DMS 273 treated with DMSO at 0.1 percent for 48 hours (cell line): Measurements from ENCODE around the gene FLT3.
"Not testable (repeated sequence)": the region's sequence is repeated elsewhere in the genome, so short reads cannot be mapped to it uniquely, and the experiment has no call there.

Source experiments
- DNase-seq: peaks from one replicate; lab custom pipeline; 2025; lab: John Stamatoyannopoulos, UW

Gene FLT3

DNA sequence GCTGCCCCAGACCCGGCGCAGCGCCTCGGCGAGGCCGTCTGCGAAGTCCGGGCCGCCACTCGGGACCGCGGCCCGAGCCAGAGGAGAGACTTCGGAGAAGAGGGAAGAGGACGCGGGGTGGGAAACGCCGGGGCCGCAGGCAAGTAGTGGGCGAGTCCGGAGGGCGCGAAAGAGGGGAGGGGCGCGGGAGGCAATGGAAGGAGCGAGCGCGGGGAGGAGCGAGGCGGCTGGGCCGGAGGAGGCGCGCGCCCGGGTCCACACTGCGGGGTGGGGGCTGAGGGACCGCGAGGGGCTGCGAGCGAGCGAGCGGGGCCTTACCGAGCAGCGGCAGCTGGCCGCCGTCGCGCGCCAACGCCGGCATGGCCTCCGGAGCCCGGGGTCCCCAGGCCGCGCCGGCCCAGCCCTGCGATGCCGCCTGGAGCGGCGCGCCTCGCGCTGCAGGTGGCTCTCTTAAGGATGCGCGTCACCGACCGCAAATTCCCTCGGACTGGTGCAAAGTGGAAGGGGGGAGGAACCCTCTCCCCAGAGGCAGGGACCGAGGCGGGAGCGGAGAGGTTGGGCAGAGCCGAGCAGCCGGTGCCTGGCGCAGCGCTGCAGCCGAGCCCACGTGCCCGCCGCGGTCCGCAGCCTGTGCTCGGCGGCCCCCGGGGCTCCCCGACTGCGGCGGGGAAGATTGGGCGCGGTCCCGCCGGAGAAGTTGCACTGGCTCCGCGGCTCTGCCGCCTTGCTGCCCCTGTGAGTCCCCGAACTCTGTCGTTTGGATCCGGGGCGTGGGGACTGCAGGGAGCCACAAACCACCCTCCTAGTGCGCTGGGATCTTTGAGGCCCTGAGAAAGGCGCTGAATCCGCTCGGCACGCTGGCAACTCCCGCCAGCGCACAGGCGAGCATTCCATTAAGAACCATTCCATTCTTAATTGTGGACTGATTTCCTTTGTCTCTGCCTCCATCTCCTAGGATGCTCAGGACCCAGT is at the start of gene FLT3:
FLT3 (minus strand) TSS at position 427 of the 972 bp plus-strand sequence; CDS start at position 361, 66 bp downstream.
- peak; percentile 3 for DNase-seq

DNA sequence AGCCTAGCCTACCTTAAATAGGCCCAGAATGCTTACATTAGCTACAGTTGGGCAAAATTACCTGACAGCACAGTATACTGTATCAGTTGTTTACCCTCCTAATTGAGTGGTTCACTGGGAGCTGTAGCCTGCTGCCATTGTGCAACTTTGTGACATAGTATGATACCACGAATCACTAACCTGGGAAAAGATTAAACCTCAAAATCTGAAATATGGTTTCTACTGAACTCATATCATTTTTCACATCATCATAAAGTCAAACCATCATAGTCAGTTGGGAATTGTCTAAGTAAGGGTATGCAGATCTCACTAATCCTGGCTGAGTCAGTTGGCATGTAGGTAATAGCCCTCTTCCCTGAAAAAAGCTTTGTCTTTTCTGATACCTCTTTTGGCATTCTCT is 47.1 kb upstream of the FLT3 start:
- no peak for DNase-seq

DNA sequence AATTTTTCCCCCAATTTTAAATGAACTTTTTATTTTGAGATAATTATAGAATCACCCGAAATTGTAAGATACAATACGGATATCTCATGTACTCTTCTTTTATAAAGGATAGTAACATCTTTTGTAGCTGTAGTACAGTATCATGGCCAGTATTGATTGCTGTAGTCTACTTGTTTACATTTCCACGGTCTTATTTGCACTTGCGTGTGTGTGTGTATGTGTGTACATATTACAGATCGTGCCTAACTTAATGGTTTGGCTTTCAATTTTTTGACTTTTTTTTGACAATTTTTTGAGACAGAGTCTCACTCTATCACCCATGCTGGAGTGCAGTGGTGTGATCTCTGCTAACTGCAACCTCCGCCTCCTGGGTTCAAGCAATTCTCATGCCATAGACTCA is 44.7 kb upstream of the FLT3 start:
- no peak for DNase-seq

DNA sequence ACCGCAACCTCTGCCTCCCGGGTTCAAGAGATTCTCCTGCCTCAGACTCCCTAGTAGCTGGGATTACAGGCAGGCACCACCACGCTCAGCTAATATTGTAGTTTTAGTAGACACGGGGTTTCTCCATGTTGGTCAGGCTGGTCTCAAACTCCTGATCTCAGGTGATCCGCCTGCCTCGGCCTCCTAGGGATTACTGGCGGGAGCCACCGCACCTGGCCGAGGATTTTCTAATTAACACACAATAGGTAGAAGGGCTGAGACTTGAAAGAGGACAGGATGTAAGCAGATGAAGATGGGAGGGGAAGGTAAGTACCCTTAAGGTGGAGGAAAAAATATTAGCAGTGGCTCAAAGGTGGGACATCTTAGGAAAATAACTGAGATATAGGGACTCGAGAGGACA is 41.2 kb upstream of the FLT3 start:
- DNase-seq = not testable (repeated sequence)

DNA sequence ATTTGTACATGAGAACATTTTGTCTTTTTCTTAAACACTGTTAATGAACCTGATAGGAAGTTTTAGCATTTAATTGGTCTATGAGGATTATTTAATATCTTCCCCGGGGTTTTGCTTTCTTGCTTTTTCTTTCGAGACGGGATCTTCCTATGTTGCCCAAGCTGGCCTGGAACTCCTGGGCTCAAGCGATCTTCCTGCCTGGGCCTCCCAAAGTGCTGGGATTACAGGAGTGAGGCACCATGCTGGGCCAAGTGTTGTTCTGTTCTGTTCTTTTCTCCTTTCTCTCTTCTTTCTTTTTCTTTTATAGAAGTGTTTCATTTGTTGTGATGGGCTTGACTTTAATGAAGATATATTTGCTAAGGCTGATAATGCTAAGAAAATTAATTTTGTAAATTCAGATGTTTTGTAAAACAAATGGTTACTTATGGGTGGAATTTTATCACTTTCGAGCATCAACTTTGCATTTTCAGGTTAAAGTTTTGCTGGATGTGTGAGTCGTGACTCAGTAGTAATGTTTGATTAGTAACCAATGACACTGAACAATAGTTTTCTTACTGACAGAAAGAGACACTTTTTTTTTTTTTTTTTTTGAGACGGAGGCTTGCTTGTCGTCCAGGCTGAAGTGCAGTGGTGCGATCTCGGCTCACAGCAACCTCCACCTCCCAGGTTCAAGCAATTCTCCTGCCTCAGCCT is 40.2 kb upstream of the FLT3 start:
- no peak for DNase-seq

DNA sequence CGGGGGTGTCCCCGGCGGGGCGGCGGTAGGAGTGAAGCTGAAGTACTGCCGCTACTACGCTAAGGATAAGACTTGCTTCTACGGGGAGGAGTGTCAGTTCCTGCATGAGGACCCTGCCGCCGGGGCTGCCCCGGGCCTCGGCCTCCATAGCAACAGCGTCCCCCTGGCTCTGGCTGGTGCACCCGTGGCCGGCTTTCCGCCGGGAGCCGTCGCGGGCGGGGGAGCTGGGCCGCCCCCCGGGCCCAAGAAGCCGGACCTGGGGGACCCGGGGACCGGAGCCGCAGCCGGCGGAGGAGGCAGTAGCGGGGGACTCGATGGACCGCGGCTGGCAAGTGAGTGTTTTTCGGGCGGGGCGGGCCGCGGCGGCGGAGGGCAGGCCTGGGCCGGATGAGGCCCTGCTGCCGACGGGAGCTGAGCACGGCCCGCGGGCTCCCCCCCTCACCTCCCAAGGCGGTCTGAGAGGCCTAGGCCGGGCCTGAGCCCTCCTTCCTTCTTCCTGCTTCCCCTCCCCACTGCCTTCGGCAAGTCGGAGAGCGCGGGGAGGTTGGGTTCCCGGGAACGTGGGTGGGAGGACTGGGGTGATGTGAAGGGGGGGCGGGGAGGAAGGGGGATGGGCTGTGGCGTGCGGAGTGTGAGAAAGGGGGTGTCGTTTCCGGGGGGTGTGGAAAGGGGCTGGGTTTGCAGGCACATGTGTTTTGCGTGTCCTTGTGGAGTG is 38.5 kb upstream of the FLT3 start:
- DNase-seq = peak; percentile 31

DNA sequence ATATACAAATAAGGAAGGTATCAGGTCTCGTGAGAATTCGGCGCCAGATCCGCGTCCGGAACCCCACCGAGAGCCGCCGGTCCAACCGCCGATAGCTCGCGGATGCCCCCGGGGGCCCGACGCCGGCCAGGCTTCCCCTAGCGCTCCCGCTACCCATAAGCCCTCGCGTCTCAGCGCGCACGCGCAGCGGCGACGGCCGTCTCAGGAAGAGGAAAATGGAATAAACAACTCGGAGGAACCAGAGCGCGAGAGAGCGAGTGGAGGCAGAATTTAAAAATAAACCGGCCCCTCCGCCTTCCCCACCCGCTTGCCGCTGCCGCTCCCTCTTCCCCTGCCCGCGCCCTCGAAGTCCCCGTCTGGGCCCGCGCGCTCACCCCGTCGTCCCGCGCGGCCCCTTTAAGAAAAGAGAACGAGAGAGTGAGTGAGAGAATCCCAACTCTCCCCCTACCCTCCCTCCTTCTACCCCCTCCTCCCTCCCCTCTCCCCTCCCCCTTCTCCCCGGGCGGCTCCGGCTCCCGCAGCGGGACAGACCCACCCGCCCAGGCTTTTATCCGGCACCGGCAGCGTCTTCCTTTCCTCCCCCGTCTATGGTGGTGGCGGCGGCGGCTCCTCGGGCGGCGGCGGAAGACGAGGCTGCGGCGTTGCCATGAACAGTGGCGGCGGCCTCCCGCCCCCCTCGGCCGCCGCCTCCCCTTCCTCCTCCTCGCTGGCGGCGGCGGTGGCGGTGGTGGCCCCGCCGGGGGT is 37.8 kb upstream of the FLT3 start, which contains the start of gene PAN3:
PAN3 (plus strand) TSS at position 534 of the 744 bp plus-strand sequence; CDS start at position 647, 113 bp downstream.
- DNase-seq = peak; percentile 47

DNA sequence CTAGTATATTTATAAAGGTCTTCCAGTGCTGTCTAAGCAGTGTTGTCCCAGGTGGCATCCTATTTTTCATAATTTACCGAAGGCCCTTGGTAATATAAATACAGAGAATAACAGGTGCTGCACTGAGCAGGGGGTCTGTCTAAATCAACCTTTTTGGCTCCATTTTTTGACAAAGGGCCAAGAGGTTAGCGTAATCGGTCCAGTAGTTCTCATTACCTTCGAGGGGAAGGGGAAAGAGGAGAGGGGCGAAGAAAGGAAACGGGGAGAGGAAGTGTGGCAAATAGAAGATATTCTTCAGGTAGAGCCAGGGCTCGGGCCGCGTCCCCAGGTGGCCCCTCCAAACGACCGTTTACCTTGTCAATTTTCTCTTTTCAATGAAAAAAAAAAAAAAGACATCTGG is 37.2 kb upstream of the FLT3 start:
- DNase-seq = peak; percentile 2

DNA sequence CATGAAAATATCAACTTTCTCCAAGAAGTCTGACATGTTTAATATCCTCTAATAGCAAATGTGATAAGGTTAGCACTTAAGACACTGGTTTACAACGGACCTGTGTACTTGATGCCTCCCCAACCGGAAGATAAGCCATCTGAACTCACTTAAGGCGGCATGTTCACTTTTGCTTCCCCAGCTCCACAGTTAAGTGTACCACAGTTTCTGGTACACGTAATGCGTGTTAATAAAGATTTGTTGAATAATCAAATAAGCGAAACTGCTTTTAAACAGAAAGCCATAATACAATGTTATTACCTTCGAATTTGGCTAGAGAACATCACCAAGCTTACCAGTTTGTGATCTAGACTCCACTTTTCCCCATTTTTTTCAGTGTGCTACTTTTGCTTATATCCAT is 36.5 kb upstream of the FLT3 start:
- no peak for DNase-seq

DNA sequence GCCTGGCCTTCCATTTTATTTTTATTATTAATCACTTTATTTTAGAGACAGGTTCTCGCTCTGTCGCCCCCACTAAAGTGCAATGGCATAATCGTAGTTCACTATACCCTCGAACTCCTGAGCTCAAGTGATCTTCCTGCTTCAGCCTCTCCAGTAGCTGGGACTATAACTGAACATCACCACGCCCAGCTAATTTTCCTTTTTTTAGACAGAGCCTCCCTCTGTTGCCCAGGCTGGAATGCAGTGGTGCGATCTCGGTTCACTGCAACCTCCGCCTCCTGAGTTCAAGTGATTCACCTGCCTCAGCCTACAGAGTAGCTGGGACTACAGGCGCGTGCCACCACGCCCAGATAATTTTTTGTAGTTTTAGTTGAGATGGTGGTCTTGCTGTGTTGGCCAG is 31.3 kb upstream of the FLT3 start:
- DNase-seq = no peak

DNA sequence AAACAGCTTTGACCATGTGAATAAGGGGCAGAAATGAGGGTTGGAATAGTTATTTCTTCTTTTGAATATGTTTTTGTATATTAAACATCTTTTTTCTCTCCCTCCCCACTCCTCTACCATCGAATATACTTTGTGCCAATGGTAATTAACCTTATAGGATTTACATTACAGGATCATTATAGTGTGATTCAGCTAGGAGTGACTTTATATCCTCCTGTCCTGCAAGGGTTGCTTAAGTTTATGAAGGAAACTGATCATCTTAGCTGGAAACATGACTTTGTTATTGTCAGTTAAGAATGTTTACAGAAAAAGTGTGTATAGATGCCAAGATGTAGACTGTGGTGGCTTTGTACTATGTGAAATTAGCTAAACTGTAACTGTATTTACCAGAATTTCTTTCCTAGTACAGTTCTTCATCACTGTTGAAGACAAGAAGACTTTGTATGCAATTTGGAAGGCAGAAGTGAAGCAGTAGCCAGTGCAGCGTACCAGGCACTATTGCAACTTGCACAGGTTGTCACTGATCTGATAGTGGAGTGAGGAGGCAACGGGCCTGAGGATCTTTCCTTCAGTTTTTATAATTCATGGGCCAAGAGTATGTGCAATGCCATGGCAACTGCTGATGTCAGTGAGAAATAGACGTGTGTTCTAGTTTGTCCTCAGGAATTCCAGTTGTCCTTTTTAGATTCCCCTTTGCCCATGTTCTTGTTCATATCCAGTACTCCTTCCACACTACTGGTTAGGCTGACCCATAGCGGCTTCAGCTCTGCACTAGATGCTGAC is 29.7 kb upstream of the FLT3 start:
- DNase-seq = no peak

DNA sequence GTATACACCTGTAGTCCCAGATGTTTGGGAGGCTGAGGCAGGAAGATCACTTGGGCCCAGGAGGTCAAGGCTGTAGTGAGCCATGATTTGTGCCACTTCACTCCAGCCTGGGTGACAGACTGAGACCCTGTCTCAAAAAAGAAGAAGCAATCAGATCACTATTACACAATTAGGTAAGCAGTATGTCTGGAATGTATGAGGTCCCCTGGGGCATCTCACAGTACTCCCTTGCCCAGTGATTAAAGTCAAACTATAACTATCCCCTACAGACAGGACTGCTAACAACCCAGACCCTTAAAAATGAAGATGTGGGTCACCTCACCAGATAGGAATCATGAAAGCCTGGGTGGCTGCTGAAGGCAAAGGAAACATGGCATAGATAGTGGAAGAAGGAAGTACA is 28.6 kb upstream of the FLT3 start:
- no peak for DNase-seq

DNA sequence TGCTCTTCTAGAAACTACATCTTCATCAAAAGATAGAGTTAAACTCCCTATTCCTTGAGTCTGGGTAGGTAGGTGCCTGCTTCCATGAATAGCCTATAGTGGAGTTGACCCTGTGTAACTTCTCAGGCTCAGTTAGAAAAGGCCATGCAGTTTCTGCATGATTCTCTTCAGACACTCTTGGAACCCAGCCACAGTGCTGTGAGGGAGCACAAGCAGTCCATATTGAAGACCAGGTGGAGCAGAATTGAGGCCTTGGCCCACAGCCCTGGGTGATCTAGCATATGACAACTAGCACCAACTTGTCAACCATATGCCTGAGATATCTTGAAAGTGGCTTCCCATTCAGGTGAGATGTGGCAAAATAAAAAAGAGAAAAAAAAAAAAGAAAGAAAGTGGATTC is 27.7 kb upstream of the FLT3 start:
- DNase-seq = peak; percentile 68

DNA sequence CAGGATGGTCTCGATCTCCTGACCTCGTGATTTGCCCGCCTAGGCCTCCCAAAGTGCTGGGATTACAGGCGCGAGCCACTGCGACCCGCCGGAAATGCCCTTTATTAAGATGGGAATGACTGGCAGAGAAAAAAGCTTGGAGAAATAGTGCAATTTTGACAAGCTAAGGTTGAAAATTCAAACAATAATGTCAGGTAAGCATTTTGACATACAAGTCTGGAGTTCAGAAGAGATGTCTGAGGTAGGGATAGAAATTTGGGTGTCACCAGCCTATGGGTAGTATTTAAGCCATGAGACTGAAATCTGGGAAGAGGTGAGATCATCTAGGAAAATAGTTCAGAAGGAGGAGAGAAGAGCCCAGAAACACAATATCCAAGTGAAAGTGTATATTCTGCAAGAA is 20.8 kb upstream of the FLT3 start:
- DNase-seq = no peak

DNA sequence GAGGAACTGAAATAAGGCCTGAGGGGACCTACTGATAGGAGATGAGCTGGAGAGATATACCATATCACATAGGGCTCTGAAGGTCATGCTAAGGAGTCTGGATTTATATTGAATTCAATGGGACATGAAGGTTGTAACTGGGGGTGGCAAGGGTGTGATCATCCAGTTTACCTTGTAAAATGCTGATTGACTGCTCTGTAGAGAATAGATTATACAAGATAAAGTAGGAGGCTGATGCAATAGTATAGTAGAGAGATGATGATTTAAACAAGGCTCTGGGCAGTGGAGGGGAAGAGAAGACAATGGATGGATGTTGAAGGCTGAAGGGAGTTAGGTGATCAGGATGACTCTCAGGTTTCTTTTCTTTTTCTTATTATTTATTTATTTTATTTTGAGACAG is 19.9 kb upstream of the FLT3 start:
- no peak for DNase-seq

DNA sequence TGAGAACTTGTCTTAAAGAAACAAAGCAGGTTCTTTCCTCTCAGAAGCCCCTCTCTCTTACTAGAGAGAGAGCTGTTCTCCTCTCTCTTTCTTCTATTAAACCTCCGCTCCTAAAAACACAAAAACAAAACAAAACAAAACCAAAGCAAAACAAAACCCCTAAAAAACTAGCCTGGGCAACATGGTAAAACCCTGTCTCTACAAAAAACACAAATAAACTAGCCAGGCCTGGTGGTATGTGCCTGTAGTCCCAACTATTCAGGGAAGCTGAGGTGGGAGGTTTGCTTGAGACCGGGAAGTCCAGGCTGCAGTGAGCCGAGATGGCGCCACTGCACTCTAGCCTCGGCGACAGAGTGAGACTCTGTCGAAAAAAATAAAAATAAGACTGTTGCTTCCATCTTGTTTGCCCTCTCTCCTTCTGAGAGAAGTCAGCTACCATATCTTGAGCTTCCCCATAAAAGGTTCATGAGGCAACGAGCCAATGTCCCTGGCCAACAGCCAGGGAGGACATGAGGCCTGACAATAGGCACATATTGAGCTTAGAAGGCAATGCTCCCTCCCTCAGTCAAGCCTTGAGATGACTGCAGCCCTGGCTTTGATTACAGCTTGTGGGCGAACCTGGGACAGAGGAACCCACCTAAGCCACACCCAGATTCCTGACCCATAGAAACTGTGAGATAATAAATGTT is 17.5 kb upstream of the FLT3 start:
- DNase-seq = no peak

DNA sequence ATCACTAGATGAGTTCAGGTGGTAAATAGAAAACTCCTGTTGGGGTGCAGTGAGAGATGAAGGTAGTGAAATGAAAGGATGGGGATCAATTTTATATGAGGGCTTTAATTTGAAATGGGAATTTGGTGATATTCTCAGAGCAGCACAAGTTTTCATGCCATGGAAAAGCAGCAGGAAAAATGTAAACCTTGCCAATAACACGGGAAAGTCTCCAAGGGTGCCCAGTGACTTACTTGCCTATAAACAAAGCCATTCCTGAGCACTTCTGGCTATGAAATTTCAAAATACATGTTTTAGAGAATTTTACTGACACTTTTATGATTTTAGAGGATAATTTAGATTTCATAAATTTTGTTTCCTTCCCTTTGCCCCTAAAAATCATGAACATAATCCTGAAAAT is 16.4 kb upstream of the FLT3 start:
- no peak for DNase-seq

DNA sequence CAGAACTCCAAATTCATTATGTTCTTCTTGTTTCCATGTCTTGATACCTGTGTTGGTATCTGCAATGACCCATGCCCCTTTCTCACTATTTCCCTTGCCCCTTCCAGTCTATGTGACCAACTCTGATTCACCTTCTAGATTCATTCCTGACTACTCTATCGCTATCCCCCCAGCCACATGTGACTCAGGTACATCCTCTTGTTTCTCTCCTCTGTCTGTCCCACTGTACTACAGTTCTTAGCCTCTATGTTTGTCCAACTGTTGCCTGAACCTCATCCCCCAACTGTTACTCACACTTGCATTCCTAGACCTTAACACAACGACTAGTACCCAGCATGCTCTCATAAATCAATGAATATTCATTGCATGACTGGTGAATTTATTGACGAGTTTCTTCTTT is 10.0 kb upstream of the FLT3 start:
- DNase-seq = no peak

DNA sequence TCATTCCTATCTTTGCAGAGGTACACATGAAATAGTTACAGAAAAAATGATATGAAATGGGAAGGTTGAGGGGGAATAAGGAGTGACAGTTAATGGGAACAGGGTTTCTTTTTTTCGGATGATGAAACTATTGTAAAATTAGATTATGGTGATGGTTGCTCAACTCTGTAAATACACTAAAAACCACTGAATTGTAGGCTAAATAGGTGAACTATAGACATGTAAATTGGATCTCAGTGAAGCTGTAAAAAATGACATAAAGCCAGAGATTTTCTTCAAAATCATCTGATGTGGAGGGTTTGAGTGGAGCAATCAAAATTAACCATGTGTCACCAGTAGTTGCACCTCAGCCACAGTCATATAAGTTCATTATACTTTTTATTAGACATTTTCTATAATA is 6.6 kb upstream of the FLT3 start:
- no peak for DNase-seq

DNA sequence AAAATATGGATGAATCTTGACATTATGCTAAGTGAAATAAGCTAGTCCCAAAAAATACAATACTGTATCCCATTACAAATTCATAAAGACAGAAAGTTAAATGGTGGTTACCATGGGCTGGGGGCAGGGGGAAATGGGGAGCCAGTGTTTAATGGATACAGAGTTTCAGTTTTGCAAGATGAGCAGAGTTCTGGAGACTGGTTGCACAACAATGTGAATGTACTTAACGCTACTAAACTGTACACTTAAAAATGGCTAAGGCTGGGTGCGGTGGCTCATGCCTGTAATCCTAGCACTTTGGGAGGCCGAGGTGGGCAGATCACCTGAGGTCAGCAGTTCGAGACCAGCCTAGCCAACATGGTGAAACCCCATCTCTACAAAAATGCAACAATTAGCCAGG is 1.5 kb upstream of the FLT3 start:
- DNase-seq = not testable (repeated sequence)
